Measurements from ENCODE around the gene SMAD4. TPM values are rescaled to one million over a fixed set of nuclear protein-coding genes. Genes with fewer than 3 reads are reported as not detected.

Gene SMAD4
- total and polyA plus RNA-seq, 2 donors (not counting 1 experiment from before 2014, with no cell fraction given), result 34.8 to 136 TPM

DNA sequence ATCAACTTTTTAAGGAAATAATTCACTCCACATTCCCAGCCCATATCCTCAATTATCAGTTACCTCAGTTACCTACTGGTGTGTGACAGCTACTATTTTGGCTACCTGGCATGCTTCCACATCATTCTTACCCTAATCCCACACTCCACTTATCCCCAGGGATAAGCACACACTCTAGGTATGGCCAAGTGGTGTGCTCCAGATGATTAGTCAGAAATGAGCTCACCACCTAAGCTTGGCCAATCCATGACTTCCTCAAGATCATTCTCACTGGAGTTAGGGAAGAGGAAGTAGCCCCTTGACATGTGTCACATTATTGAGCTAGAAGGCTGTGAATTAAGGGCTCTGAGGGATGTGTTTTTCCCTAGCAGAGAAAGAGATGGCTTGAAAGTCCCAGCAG is 20.9 kb upstream of the SMAD4 start:
- TF ChIP-seq EZH2 (IDR thresholded peaks at IDR 0.05; ENCODE audit: borderline replicate concordance, insufficient read depth, low read depth, low read length, poor library complexity, severe bottlenecking), result no peak
- TF ChIP-seq CTCF (IDR thresholded peaks at IDR 0.05), result no peak
- Mint-ChIP-seq H3K9me3 (ENCODE audit: insufficient read depth) (no peaks in the 10 kb centered on the region), H3K4me1 (no peaks in the 10 kb centered on the region), H3K27ac (no peak overlapping the region), H3K27me3 (no peaks in the 10 kb centered on the region), H3K4me3 (no peak overlapping the region)
- intact Hi-C loops (cut with micrococcal nuclease), result no loop called here
- H3K4me1 ChIP-seq (ENCODE audit: control insufficient read depth in 2 of 2, insufficient read depth in 2 of 2, low read length in 2 of 2), result no peaks in the 10 kb centered on the region
- H3K4me3 ChIP-seq (ENCODE audit: control extremely low read depth in 1 of 5, extremely low read depth in 1 of 5, insufficient read depth in 1 of 5, low read depth in 2 of 5, low read length in 4 of 5), result no peak overlapping the region
- ChIA-PET POLR2A (no interaction called here), CTCF (no interaction called here)
- H3K27me3 ChIP-seq (replicated peaks in 1 of 4; ENCODE audit: control extremely low read depth in 1 of 4, control insufficient read depth in 3 of 4, insufficient read depth in 4 of 4, low read length in 3 of 4), result no peaks in the 10 kb centered on the region
- H3K9me3 ChIP-seq (ENCODE audit: control extremely low read depth in 1 of 3, control insufficient read depth in 2 of 3, insufficient read depth in 1 of 3, low read length in 2 of 3), result peaks cover 0 to 2% (median 0%) of the 10 kb centered on the region in 3 donors
- no peaks in the 10 kb centered on the region for H3K79me2 ChIP-seq (ENCODE audit: control insufficient read depth, insufficient read depth, low read length)
- no peaks in the 10 kb centered on the region for H4K20me1 ChIP-seq (ENCODE audit: control insufficient read depth, insufficient read depth, low read length, poor library complexity, severe bottlenecking)
- no peak for DNase-seq
- no peak overlapping the region for H3K9ac ChIP-seq (ENCODE audit: low read length)
- no peak for ATAC-seq (ENCODE audit: low read depth)
- H2AFZ ChIP-seq (ENCODE audit: insufficient read depth, low read depth, low read length, poor library complexity, severe bottlenecking), result no peak overlapping the region
- no peak overlapping the region for H3K27ac ChIP-seq (ENCODE audit: low read length in 2 of 2)
- H3K36me3 ChIP-seq (replicated peaks in 1 of 2; ENCODE audit: control extremely low read depth in 1 of 2, control insufficient read depth in 1 of 2, extremely low read depth in 1 of 2, insufficient read depth in 2 of 2, low read length in 1 of 2), result no peaks in the 10 kb centered on the region
- no peak overlapping the region for H3K4me2 ChIP-seq (replicated peaks; ENCODE audit: low read depth, low read length, poor library complexity, severe bottlenecking)

DNA sequence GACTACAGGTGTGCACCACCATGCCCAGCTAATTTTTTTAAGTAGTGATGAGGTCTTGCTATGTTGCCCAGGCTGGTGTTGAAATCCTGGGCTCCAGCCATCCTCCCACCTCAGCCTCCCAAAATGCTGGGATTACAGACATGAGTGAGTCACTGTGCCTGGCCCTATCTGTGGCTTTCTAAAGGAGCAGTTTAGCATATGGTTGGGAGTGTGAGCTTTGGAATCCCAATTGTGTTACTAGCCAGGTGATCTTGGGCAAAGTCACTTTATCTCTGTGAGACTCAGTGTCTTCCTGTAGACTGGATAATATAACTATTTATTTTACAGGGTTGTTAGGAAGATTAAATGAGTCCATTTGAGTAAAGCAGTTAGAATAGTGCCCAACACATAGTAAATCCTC is 19.8 kb upstream of the SMAD4 start:
- no peak overlapping the region for H3K27ac Mint-ChIP-seq
- CTCF ChIA-PET, result no interaction called here
- POLR2A ChIA-PET, result no interaction called here

More for the DNA sequence above, 19.8 kb upstream of the SMAD4 start:
- intact Hi-C loops (cut with micrococcal nuclease), result no loop called here
- H3K4me3 ChIP-seq (ENCODE audit: control extremely low read depth in 1 of 5, extremely low read depth in 1 of 5, insufficient read depth in 1 of 5, low read depth in 2 of 5, low read length in 4 of 5), result no peak overlapping the region
- H3K27me3 ChIP-seq (replicated peaks in 1 of 4; ENCODE audit: control extremely low read depth in 1 of 4, control insufficient read depth in 3 of 4, insufficient read depth in 4 of 4, low read length in 3 of 4), result no peaks in the 10 kb centered on the region
- peaks cover 4% of the 10 kb centered on the region for H3K9me3 Mint-ChIP-seq (ENCODE audit: insufficient read depth)
- no peaks in the 10 kb centered on the region for H3K4me1 ChIP-seq (ENCODE audit: control insufficient read depth in 2 of 2, insufficient read depth in 2 of 2, low read length in 2 of 2)
- no peak overlapping the region for H3K9ac ChIP-seq (ENCODE audit: low read length)
- no peak for ATAC-seq (ENCODE audit: low read depth)
- H3K4me2 ChIP-seq (replicated peaks; ENCODE audit: low read depth, low read length, poor library complexity, severe bottlenecking), result no peak overlapping the region
- H3K4me1 Mint-ChIP-seq, result no peaks in the 10 kb centered on the region
- no peaks in the 10 kb centered on the region for H3K36me3 ChIP-seq (replicated peaks in 1 of 2; ENCODE audit: control extremely low read depth in 1 of 2, control insufficient read depth in 1 of 2, extremely low read depth in 1 of 2, insufficient read depth in 2 of 2, low read length in 1 of 2)
- TF ChIP-seq EZH2 (IDR thresholded peaks at IDR 0.05; ENCODE audit: borderline replicate concordance, insufficient read depth, low read depth, low read length, poor library complexity, severe bottlenecking) (no peak), CTCF (IDR thresholded peaks at IDR 0.05) (no peak)
- no peaks in the 10 kb centered on the region for H3K79me2 ChIP-seq (ENCODE audit: control insufficient read depth, insufficient read depth, low read length)
- H3K4me3 Mint-ChIP-seq, result no peak overlapping the region
- peaks cover 0 to 2% (median 0%) of the 10 kb centered on the region in 3 donors for H3K9me3 ChIP-seq (ENCODE audit: control extremely low read depth in 1 of 3, control insufficient read depth in 2 of 3, insufficient read depth in 1 of 3, low read length in 2 of 3)
- DNase-seq, result no peak
- H3K27ac ChIP-seq (ENCODE audit: low read length in 2 of 2), result no peak overlapping the region
- no peaks in the 10 kb centered on the region for H3K27me3 Mint-ChIP-seq
- no peaks in the 10 kb centered on the region for H4K20me1 ChIP-seq (ENCODE audit: control insufficient read depth, insufficient read depth, low read length, poor library complexity, severe bottlenecking)
- no peak overlapping the region for H2AFZ ChIP-seq (ENCODE audit: insufficient read depth, low read depth, low read length, poor library complexity, severe bottlenecking)
